ENCODE results near the gene GUCY2D. TPM values are rescaled to one million over a fixed set of nuclear protein-coding genes. Genes with fewer than 3 reads are reported as not detected.

Gene GUCY2D
- polyA plus RNA-seq, 1 donor (not counting 4 experiments of a cell fraction or from before 2014, with no cell fraction given): 0.25 TPM

DNA sequence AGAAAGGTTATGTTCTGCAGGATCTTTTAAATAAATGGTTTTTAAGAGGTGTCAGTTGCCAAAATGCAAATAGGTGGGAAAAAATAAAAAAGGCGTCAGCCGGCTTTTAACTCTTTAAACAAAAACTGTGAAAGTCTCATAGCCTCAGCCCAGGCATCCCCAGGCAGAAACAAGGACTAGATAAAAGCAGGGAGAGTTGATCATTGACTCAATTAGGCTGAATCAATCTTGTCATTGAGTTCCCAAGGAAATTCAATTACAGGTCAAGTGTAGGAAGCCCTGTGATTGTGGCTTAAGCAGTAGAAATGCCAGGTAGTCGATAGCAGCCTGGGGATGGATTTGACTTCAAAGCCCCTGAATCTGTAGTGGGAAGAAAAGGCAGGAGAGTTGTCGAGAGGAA lies 30.8 kb upstream of the GUCY2D start:
- peaks cover 3% of the 10 kb centered on the region for H3K9me3 ChIP-seq (ENCODE audit: control insufficient read depth, low read depth, low read length)
- H3K9me1 ChIP-seq (ENCODE audit: control insufficient read depth, extremely low read depth, insufficient read depth, low read length): no peaks in the 10 kb centered on the region
- H2AFZ ChIP-seq (ENCODE audit: control insufficient read depth, low read length): no peak overlapping the region
- dilution Hi-C loops (cut with MboI; ENCODE audit: extremely low pct_ligation_motif_present, low sequenced_read_pairs): no loop called here
- FAIRE-seq (no peak), DNase-seq (ENCODE audit: low read depth, low spot score) (no peak)
- H3K27ac ChIP-seq (ENCODE audit: control insufficient read depth, insufficient read depth, low read length): no peak overlapping the region
- H3K4me1 ChIP-seq (ENCODE audit: control insufficient read depth, extremely low read depth, insufficient read depth, low read length): no peaks in the 10 kb centered on the region
- H3K9ac ChIP-seq (ENCODE audit: control insufficient read depth, extremely low read depth, insufficient read depth, low read length): no peak overlapping the region
- H4K20me1 ChIP-seq (ENCODE audit: control insufficient read depth, extremely low read depth, insufficient read depth, low read length): no peaks in the 10 kb centered on the region
- no peak overlapping the region for H3K4me2 ChIP-seq (ENCODE audit: control insufficient read depth, extremely low read depth, insufficient read depth, low read depth, low read length)
- no peaks in the 10 kb centered on the region for H3K79me2 ChIP-seq (ENCODE audit: control insufficient read depth, insufficient read depth, low read length)
- TF ChIP-seq EZH2 (IDR thresholded peaks at IDR 0.05; ENCODE audit: low read length): no peak
- no peak for TF ChIP-seq CTCF (optimal IDR thresholded peaks at IDR 0.05 in 1 of 3, IDR thresholded peaks at IDR 0.05 in 1 of 3, conservative IDR thresholded peaks at IDR 0.05 in 1 of 3; ENCODE audit: extremely low read depth in 1 of 3, insufficient read depth in 2 of 3, low read length in 3 of 3)
- no peaks in the 10 kb centered on the region for H3K36me3 ChIP-seq (ENCODE audit: control insufficient read depth in 2 of 2, extremely low read depth in 1 of 2, insufficient read depth in 2 of 2, low read length in 2 of 2)
- H3K27me3 ChIP-seq (ENCODE audit: control insufficient read depth, extremely low read depth, insufficient read depth, low read length): no peaks in the 10 kb centered on the region
- no peak overlapping the region for H3K4me3 ChIP-seq (ENCODE audit: control insufficient read depth in 2 of 3, extremely low read depth in 1 of 3, insufficient read depth in 2 of 3, low read depth in 1 of 3, low read length in 3 of 3)

DNA sequence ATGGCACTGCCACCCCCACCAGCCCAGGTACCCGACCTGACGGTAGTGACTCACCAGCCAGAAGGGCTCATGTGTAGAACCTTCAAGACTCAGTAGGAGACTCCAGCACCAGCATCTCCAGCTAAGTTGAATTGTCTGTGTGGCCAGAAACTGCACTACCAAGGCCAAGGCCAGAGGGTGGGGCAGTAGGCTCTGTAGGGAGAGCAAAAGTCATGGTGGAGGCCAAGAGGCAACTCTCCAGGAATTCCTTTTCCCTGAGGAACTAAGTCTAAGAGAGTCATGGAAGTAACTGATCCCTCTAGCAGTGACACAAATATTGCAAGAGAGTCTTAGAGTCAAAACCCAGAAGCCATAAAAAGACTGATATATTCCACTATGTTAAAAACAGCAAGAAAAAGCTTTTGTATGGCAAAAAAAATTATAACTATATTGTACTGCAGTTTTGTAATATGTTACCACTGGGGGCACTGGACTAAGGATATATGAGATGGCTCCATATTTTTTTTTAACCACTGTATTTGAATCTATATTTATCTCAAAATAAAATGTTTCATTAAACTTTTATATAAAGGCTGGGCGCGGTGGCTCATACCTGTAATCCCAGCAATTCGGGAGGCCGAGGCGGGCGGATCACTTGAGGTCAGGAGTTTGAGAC lies 30.2 kb upstream of the GUCY2D start:
- dilution Hi-C loops (cut with MboI; ENCODE audit: extremely low pct_ligation_motif_present, low sequenced_read_pairs): no loop called here
- Histone ChIP-seq H3K9me3 (ENCODE audit: control insufficient read depth, low read depth, low read length) (peaks cover 3% of the 10 kb centered on the region), H3K9me1 (ENCODE audit: control insufficient read depth, extremely low read depth, insufficient read depth, low read length) (no peaks in the 10 kb centered on the region), H4K20me1 (ENCODE audit: control insufficient read depth, extremely low read depth, insufficient read depth, low read length) (no peaks in the 10 kb centered on the region), H3K4me2 (ENCODE audit: control insufficient read depth, extremely low read depth, insufficient read depth, low read depth, low read length) (no peak overlapping the region), H3K9ac (ENCODE audit: control insufficient read depth, extremely low read depth, insufficient read depth, low read length) (no peak overlapping the region), H3K79me2 (ENCODE audit: control insufficient read depth, insufficient read depth, low read length) (no peaks in the 10 kb centered on the region), H3K4me3 (ENCODE audit: control insufficient read depth in 2 of 3, extremely low read depth in 1 of 3, insufficient read depth in 2 of 3, low read depth in 1 of 3, low read length in 3 of 3) (no peak overlapping the region), H3K36me3 (ENCODE audit: control insufficient read depth in 2 of 2, extremely low read depth in 1 of 2, insufficient read depth in 2 of 2, low read length in 2 of 2) (no peaks in the 10 kb centered on the region), H2AFZ (ENCODE audit: control insufficient read depth, low read length) (no peak overlapping the region), H3K4me1 (ENCODE audit: control insufficient read depth, extremely low read depth, insufficient read depth, low read length) (no peaks in the 10 kb centered on the region), H3K27ac (ENCODE audit: control insufficient read depth, insufficient read depth, low read length) (no peak overlapping the region), H3K27me3 (ENCODE audit: control insufficient read depth, extremely low read depth, insufficient read depth, low read length) (no peaks in the 10 kb centered on the region)
- no peak for DNase-seq (ENCODE audit: low read depth, low spot score)
- no peak for TF ChIP-seq CTCF (optimal IDR thresholded peaks at IDR 0.05 in 1 of 3, IDR thresholded peaks at IDR 0.05 in 1 of 3, conservative IDR thresholded peaks at IDR 0.05 in 1 of 3; ENCODE audit: extremely low read depth in 1 of 3, insufficient read depth in 2 of 3, low read length in 3 of 3)
- no peak for FAIRE-seq

All from keratinocyte (primary cell).